ENCODE measurements around the gene ZNF317.

Gene ZNF317

DNA sequence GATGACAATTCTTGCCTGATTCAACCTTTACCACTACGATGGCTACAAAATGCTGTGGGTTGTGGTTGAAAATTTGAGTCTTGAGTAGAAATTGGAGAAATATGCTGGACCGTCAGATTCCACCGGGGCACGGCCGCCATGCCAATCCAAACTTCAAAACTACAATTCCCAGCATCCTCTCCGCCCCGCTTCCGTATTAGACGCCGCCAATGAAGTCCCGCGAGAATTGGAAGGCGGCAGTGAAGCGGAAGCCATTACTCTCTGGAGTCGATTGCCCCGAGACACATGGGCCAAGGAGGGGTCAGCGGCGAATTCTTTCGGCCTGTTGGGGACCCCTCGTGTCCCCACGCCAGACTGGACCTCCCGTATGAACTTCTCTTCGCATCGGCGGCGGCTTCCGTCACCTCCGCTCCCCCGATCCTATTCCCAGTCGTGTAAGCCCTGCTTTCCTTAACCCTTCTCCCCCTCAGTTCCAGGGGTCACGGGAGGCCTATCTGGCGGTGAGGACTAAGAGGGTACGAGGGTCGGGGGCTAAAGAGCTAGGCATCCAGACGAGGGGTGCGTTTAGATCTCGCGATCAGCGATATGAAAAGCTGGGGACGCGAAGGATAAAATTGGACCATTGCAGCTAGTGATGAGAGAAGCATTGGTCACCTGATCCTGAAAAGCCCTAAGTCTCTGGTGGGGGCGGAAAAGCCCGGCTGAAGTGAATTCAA, at the start of gene ZNF317 (continued):
- TF ChIP-seq, protein P1, sequence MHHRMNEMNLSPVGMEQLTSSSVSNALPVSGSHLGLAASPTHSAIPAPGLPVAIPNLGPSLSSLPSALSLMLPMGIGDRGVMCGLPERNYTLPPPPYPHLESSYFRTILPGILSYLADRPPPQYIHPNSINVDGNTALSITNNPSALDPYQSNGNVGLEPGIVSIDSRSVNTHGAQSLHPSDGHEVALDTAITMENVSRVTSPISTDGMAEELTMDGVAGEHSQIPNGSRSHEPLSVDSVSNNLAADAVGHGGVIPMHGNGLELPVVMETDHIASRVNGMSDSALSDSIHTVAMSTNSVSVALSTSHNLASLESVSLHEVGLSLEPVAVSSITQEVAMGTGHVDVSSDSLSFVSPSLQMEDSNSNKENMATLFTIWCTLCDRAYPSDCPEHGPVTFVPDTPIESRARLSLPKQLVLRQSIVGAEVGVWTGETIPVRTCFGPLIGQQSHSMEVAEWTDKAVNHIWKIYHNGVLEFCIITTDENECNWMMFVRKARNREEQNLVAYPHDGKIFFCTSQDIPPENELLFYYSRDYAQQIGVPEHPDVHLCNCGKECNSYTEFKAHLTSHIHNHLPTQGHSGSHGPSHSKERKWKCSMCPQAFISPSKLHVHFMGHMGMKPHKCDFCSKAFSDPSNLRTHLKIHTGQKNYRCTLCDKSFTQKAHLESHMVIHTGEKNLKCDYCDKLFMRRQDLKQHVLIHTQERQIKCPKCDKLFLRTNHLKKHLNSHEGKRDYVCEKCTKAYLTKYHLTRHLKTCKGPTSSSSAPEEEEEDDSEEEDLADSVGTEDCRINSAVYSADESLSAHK (tag by site-specific recombination; IDR thresholded peaks at IDR 0.05), result no peak
- TF ChIP-seq ZNF404 (tag by site-specific recombination; IDR thresholded peaks at IDR 0.05) (no peak), ZNF311 (tag by site-specific recombination; IDR thresholded peaks at IDR 0.05; ENCODE audit: borderline replicate concordance) (no peak), ZNF548 (tag by site-specific recombination; IDR thresholded peaks at IDR 0.05) (no peak), ZNF366 (tag by site-specific recombination; conservative IDR thresholded peaks at IDR 0.05) (no peak), ZNF596 (tag by site-specific recombination; IDR thresholded peaks at IDR 0.05) (no peak), ZNF391 (tag by site-specific recombination; IDR thresholded peaks at IDR 0.05; ENCODE audit: borderline replicate concordance, low read depth) (no peak), BCL11A (tag by site-specific recombination; IDR thresholded peaks at IDR 0.05; ENCODE audit: low read depth) (no peak), ZNF274 (IDR thresholded peaks at IDR 0.05; ENCODE audit: low read length) (no peak), ZNF274 (tag by site-specific recombination; IDR thresholded peaks at IDR 0.05; ENCODE audit: borderline replicate concordance) (no peak), SCRT1 (tag by site-specific recombination; IDR thresholded peaks at IDR 0.05; ENCODE audit: borderline replicate concordance) (no peak), GLIS1 (tag by site-specific recombination; IDR thresholded peaks at IDR 0.05) (no peak), ZBTB7A (tag by site-specific recombination; IDR thresholded peaks at IDR 0.05; ENCODE audit: low read depth) (no peak), ZNF202 (tag by site-specific recombination; IDR thresholded peaks at IDR 0.05; ENCODE audit: borderline replicate concordance) (no peak), ZNF292 (tag by site-specific recombination; IDR thresholded peaks at IDR 0.05; ENCODE audit: borderline replicate concordance, low read depth) (no peak), ZNF660 (tag by site-specific recombination; IDR thresholded peaks at IDR 0.05) (no peak), ZNF549 (tag by site-specific recombination; IDR thresholded peaks at IDR 0.05) (no peak), ZNF830 (tag by site-specific recombination; IDR thresholded peaks at IDR 0.05; ENCODE audit: low read depth) (no peak), ZNF768 (tag by site-specific recombination; IDR thresholded peaks at IDR 0.05) (no peak), ZNF514 (tag by site-specific recombination; IDR thresholded peaks at IDR 0.05) (no peak)
- TF ChIP-seq, protein P2, sequence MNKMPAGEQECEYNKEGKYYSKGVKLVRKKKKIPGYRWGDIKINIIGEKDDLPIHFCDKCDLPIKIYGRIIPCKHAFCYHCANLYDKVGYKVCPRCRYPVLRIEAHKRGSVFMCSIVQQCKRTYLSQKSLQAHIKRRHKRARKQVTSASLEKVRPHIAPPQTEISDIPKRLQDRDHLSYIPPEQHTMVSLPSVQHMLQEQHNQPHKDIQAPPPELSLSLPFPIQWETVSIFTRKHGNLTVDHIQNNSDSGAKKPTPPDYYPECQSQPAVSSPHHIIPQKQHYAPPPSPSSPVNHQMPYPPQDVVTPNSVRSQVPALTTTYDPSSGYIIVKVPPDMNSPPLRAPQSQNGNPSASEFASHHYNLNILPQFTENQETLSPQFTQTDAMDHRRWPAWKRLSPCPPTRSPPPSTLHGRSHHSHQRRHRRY (tag by site-specific recombination; IDR thresholded peaks at IDR 0.05), result no peak
- TF ChIP-seq, protein P3, sequence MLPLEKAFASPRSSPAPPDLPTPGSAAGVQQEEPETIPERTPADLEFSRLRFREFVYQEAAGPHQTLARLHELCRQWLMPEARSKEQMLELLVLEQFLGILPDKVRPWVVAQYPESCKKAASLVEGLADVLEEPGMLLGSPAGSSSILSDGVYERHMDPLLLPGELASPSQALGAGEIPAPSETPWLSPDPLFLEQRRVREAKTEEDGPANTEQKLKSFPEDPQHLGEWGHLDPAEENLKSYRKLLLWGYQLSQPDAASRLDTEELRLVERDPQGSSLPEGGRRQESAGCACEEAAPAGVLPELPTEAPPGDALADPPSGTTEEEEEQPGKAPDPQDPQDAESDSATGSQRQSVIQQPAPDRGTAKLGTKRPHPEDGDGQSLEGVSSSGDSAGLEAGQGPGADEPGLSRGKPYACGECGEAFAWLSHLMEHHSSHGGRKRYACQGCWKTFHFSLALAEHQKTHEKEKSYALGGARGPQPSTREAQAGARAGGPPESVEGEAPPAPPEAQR (tag by site-specific recombination; IDR thresholded peaks at IDR 0.05), result no peak
- TF ChIP-seq, protein P4, sequence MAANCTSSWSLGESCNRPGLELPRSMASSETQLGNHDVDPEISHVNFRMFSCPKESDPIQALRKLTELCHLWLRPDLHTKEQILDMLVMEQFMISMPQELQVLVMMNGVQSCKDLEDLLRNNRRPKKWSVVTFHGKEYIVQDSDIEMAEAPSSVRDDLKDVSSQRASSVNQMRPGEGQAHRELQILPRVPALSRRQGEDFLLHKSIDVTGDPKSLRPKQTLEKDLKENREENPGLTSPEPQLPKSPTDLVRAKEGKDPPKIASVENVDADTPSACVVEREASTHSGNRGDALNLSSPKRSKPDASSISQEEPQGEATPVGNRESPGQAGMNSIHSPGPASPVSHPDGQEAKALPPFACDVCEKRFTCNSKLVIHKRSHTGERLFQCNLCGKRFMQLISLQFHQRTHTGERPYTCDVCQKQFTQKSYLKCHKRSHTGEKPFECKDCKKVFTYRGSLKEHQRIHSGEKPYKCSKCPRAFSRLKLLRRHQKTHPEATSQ (tag by site-specific recombination; IDR thresholded peaks at IDR 0.05), result no peak
- TF ChIP-seq, protein P5, sequence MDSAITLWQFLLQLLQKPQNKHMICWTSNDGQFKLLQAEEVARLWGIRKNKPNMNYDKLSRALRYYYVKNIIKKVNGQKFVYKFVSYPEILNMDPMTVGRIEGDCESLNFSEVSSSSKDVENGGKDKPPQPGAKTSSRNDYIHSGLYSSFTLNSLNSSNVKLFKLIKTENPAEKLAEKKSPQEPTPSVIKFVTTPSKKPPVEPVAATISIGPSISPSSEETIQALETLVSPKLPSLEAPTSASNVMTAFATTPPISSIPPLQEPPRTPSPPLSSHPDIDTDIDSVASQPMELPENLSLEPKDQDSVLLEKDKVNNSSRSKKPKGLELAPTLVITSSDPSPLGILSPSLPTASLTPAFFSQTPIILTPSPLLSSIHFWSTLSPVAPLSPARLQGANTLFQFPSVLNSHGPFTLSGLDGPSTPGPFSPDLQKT (IDR thresholded peaks at IDR 0.05; ENCODE audit: borderline replicate concordance, low read depth, low read length), result no peak
- TF ChIP-seq, protein P6, sequence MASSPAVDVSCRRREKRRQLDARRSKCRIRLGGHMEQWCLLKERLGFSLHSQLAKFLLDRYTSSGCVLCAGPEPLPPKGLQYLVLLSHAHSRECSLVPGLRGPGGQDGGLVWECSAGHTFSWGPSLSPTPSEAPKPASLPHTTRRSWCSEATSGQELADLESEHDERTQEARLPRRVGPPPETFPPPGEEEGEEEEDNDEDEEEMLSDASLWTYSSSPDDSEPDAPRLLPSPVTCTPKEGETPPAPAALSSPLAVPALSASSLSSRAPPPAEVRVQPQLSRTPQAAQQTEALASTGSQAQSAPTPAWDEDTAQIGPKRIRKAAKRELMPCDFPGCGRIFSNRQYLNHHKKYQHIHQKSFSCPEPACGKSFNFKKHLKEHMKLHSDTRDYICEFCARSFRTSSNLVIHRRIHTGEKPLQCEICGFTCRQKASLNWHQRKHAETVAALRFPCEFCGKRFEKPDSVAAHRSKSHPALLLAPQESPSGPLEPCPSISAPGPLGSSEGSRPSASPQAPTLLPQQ (tag by site-specific recombination; IDR thresholded peaks at IDR 0.05), result peak; percentile 19; the same call in 1 of the 2 replicates
- TF ChIP-seq, protein P7, sequence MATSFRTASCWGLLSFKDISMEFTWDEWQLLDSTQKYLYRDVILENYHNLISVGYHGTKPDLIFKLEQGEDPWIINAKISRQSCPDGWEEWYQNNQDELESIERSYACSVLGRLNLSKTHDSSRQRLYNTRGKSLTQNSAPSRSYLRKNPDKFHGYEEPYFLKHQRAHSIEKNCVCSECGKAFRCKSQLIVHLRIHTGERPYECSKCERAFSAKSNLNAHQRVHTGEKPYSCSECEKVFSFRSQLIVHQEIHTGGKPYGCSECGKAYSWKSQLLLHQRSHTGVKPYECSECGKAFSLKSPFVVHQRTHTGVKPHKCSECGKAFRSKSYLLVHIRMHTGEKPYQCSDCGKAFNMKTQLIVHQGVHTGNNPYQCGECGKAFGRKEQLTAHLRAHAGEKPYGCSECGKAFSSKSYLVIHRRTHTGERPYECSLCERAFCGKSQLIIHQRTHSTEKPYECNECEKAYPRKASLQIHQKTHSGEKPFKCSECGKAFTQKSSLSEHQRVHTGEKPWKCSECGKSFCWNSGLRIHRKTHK (tag by site-specific recombination; IDR thresholded peaks at IDR 0.05), result no peak

Data from HEK293 (cell line).